ENCODE results near the gene CCDC81.
"Not testable (repeated sequence)": the region's sequence is repeated elsewhere in the genome, so short reads cannot be mapped to it uniquely, and the experiment has no call there.

The CCDC81 gene

GRCh38 chr11:86374586-86374985 lies at the start of gene CCDC81:
TSS of gene CCDC81 (plus strand) at chr11:86374887. CDS start at chr11:86375164, 277 bp downstream.
- DNase-seq (ENCODE audit: low spot score): no peak

GRCh38 chr11:86335131-86335767 lies 39.4 kb upstream of the CCDC81 start:
- no peak for DNase-seq (ENCODE audit: low spot score)

GRCh38 chr11:86337227-86337626 lies 37.5 kb upstream of the CCDC81 start:
- no peak for DNase-seq (ENCODE audit: low spot score)

- no peak for DNase-seq (ENCODE audit: low spot score)
Measured at GRCh38 chr11:86341382-86341781, 33.3 kb upstream of the CCDC81 start.

- no peak for DNase-seq (ENCODE audit: low spot score)
Measured at GRCh38 chr11:86346513-86346912, 28.2 kb upstream of the CCDC81 start.

GRCh38 chr11:86355256-86355655 lies 19.4 kb upstream of the CCDC81 start:
- DNase-seq (ENCODE audit: low spot score): no peak

GRCh38 chr11:86357412-86357811 lies 17.3 kb upstream of the CCDC81 start:
- not testable (repeated sequence) for DNase-seq (ENCODE audit: low spot score)

- no peak for DNase-seq (ENCODE audit: low spot score)
Measured at GRCh38 chr11:86358720-86359119, 16.0 kb upstream of the CCDC81 start.

- DNase-seq (ENCODE audit: low spot score): no peak
Measured at GRCh38 chr11:86360775-86361395, 13.8 kb upstream of the CCDC81 start.

- DNase-seq (ENCODE audit: low spot score): no peak
Measured at GRCh38 chr11:86363424-86363823, 11.3 kb upstream of the CCDC81 start.

GRCh38 chr11:86365546-86365945 lies 9.1 kb upstream of the CCDC81 start:
- DNase-seq (ENCODE audit: low spot score): no peak

GRCh38 chr11:86369668-86370067 lies 5.0 kb upstream of the CCDC81 start:
- no peak for DNase-seq (ENCODE audit: low spot score)

- no peak for DNase-seq (ENCODE audit: low spot score)
Measured at GRCh38 chr11:86370171-86370570, 4.5 kb upstream of the CCDC81 start.

GRCh38 chr11:86370922-86371594 lies 3.6 kb upstream of the CCDC81 start:
- no peak for DNase-seq (ENCODE audit: low spot score)

- no peak for DNase-seq (ENCODE audit: low spot score)
Measured at GRCh38 chr11:86372041-86372440, 2.6 kb upstream of the CCDC81 start.

GRCh38 chr11:86372586-86372985 lies 2.1 kb upstream of the CCDC81 start:
- no peak for DNase-seq (ENCODE audit: low spot score)

GRCh38 chr11:86374069-86374468 lies 618 bp upstream of the CCDC81 start:
- DNase-seq (ENCODE audit: low spot score): no peak

- no peak for DNase-seq (ENCODE audit: low spot score)
Measured at GRCh38 chr11:86377972-86378371, 3.3 kb downstream of the CCDC81 start.

- DNase-seq (ENCODE audit: low spot score): no peak
Measured at GRCh38 chr11:86380295-86381059, 5.8 kb downstream of the CCDC81 start.

- no peak for DNase-seq (ENCODE audit: low spot score)
Measured at GRCh38 chr11:86383041-86383955, 8.6 kb downstream of the CCDC81 start.

GRCh38 chr11:86386283-86386682 lies 11.6 kb downstream of the CCDC81 start:
- DNase-seq (ENCODE audit: low spot score): no peak

- no peak for DNase-seq (ENCODE audit: low spot score)
Measured at GRCh38 chr11:86386746-86387145, 12.1 kb downstream of the CCDC81 start.

All from NAMALWA (cell line).